ENCODE data around the gene IFNL2.
A peak's percentile ranks its signal among the peaks of the same experiment; 100 is the strongest.

Gene IFNL2

DNA sequence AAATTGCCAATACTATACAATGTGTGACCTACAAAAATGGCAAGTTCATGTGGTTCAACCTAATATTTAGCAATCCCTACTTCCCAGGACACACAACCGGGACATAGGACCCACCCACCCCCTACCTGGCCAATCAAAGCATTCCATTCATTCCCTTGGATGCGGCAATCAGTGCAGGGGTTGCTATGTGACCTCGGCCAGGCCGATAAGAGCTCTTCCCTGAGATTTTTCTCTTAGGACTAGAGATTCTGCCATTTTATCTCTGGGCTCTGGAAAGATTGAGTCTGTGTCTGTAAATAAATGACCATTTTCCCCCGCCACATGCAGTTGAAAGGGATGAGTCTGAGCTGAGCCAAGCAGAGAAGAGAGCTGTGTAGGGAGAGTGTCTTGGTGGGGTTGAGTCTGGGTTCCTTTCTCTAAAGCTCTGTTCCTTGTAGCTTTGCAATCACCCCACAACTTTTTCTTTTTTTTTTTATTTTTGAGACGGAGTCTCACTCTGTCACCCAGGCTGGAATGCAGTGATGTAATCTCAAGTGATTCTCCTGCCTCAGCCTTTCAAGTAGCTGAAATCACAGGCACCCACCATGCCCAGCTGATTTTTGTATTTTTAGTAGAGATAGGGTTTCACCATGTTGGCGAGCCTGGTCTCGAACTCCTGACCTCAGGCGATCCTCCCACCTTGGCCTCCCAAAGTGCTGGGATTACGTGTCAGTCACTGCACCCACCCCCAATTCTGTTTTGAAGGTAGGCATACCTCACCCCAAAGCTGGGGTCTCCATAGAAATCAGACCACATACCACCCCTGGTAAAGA, 35.4 kb downstream of the IFNL2 start:
- H3K36me3 ChIP-seq (ENCODE audit: insufficient read depth), result no peaks in the 10 kb centered on the region
- no peak overlapping the region for H3K9ac ChIP-seq
- no peak overlapping the region for H3K27ac ChIP-seq
- H2AFZ ChIP-seq (ENCODE audit: low read depth), result no peak overlapping the region
- no peak overlapping the region for H3K4me3 ChIP-seq (IDR thresholded peaks at IDR 0.05; ENCODE audit: insufficient read depth, low read depth, low read length)
- peaks cover 21% of the 10 kb centered on the region for H3K4me1 ChIP-seq (ENCODE audit: low read depth, poor library complexity, severe bottlenecking)
- H3K4me2 ChIP-seq, result no peak overlapping the region
- no peak for TF ChIP-seq CTCF (conservative IDR thresholded peaks at IDR 0.05; ENCODE audit: low read depth, low read length)
- no peaks in the 10 kb centered on the region for H3K79me2 ChIP-seq (ENCODE audit: insufficient read depth, low read depth)
- H4K20me1 ChIP-seq (ENCODE audit: insufficient read depth), result no peaks in the 10 kb centered on the region
- no peaks in the 10 kb centered on the region for H3K27me3 ChIP-seq (ENCODE audit: insufficient read depth, low read depth)

- Histone ChIP-seq H3K36me3 (ENCODE audit: insufficient read depth) (no peaks in the 10 kb centered on the region), H3K4me3 (IDR thresholded peaks at IDR 0.05; ENCODE audit: insufficient read depth, low read depth, low read length) (no peak overlapping the region), H2AFZ (ENCODE audit: low read depth) (no peak overlapping the region), H3K9ac (no peak overlapping the region), H3K27ac (no peak overlapping the region), H3K4me2 (no peak overlapping the region), H3K4me1 (ENCODE audit: low read depth, poor library complexity, severe bottlenecking) (peaks cover 18% of the 10 kb centered on the region), H4K20me1 (ENCODE audit: insufficient read depth) (no peaks in the 10 kb centered on the region), H3K79me2 (ENCODE audit: insufficient read depth, low read depth) (no peaks in the 10 kb centered on the region), H3K27me3 (ENCODE audit: insufficient read depth, low read depth) (no peaks in the 10 kb centered on the region)
- TF ChIP-seq CTCF (conservative IDR thresholded peaks at IDR 0.05; ENCODE audit: low read depth, low read length), result no peak
These were observed 36.0 kb downstream of the IFNL2 start for GRCh38 chr19:39304185-39304513.

DNA sequence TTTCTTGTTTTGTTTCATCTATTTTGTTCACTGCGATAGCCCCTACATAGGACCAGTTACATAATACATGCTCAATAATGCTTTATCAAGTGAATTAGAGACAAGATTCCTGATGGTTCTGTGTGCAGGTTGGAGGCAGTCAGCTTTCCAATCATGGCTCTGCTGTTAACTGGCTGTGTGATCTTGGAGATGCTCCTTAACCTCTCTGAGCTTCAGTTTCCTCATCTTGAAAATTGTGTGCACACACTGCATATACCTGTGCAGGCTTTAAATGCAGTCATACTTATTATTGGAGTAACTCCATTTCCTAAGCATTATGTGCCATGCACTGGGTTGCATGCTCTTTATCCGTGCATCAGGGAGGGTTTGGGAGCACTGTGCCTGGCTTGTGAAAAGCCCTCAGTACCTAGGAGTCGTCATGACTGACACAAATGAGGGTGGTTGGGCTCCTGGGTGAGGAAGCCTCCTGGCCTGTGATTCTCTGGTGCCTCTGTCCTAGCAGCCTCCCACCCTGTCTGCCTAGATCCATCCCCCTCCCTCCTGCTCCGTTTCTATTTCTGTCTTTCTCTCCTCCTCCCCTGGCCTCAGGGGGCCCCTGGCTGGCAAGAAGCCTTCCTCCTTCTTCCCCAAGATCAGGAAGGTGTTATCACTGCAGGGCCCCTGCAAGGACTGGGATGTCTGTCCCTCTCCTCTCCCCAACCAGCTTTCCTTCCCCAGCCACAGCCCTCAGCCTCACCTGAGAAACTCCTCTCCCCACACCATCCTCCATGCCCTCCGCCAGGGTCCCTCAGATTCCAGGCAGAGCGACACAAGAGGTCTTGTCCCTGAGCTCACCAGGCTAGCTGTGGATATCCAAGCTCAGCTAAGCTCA, 36.7 kb downstream of the IFNL2 start:
- H4K20me1 ChIP-seq (ENCODE audit: insufficient read depth), result no peaks in the 10 kb centered on the region
- no peak overlapping the region for H3K9ac ChIP-seq
- H3K27ac ChIP-seq, result no peak overlapping the region
- H3K36me3 ChIP-seq (ENCODE audit: insufficient read depth), result no peaks in the 10 kb centered on the region
- no peak overlapping the region for H3K4me3 ChIP-seq (IDR thresholded peaks at IDR 0.05; ENCODE audit: insufficient read depth, low read depth, low read length)
- no peak overlapping the region for H2AFZ ChIP-seq (ENCODE audit: low read depth)
- no peaks in the 10 kb centered on the region for H3K79me2 ChIP-seq (ENCODE audit: insufficient read depth, low read depth)
- no peaks in the 10 kb centered on the region for H3K27me3 ChIP-seq (ENCODE audit: insufficient read depth, low read depth)
- no peak overlapping the region for H3K4me2 ChIP-seq
- no peak for TF ChIP-seq CTCF (conservative IDR thresholded peaks at IDR 0.05; ENCODE audit: low read depth, low read length)
- H3K4me1 ChIP-seq (ENCODE audit: low read depth, poor library complexity, severe bottlenecking), result peaks cover 17% of the 10 kb centered on the region

- Histone ChIP-seq H3K79me2 (ENCODE audit: insufficient read depth, low read depth) (no peaks in the 10 kb centered on the region; the same call in 1 of the 2 replicates), H2AFZ (ENCODE audit: low read depth) (no peak overlapping the region), H3K27ac (0 out of 2 replicates have a peak overlapping the region, but pooled peaks have one; percentile 21), H3K4me2 (no peak overlapping the region), H4K20me1 (ENCODE audit: insufficient read depth) (no peaks in the 10 kb centered on the region), H3K4me1 (ENCODE audit: low read depth, poor library complexity, severe bottlenecking) (peaks cover 17% of the 10 kb centered on the region), H3K4me3 (IDR thresholded peaks at IDR 0.05; ENCODE audit: insufficient read depth, low read depth, low read length) (no peak overlapping the region), H3K36me3 (ENCODE audit: insufficient read depth) (no peaks in the 10 kb centered on the region; the same call in 1 of the 2 replicates), H3K27me3 (ENCODE audit: insufficient read depth, low read depth) (no peaks in the 10 kb centered on the region), H3K9ac (no peak overlapping the region)
- no peak for TF ChIP-seq CTCF (conservative IDR thresholded peaks at IDR 0.05; ENCODE audit: low read depth, low read length)
These were observed 37.9 kb downstream of the IFNL2 start for GRCh38 chr19:39306075-39306474.
